ENCODE measurements around the gene ADAMTS2. TPM values are rescaled to one million over a fixed set of nuclear protein-coding genes. Genes with fewer than 3 reads are reported as not detected.

ADAMTS2 gene
- total RNA-seq, 1 experiment from 2014 or later = not detected

DNA sequence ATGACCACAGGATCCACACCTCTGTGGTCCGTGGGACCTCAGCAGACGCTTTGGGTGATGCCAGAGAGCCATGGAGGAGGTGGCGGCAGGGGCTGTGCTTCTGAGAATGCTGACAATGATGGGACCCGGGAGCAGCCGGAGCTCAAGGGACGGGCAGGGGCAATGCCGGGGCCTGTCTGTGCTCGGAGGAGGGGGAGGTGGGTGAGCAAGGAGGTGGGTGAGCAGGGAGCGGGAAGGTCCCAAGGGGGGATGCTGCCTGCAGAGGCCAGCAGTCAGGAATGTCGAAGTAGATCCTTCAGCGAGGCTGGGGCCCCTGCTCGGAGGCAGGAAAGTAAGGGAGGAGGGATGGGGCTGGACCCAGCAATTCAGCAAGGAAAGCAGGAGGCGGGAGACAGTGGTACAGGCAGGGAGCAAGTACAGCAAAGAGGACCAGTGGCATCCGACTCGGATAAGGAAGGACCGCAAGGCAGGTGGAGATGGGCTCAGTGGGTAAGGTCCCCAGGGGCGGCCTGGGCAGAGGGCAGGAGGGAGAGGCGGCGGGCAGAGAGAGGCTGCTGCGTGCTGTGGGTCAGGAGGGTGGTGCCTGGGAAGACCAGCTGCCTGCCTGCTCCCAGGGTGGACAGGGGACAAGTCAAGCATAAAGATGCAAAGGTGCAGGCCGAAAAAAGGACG is 49.0 kb downstream of the ADAMTS2 start:
- no peaks in the 10 kb centered on the region for H3K4me1 Mint-ChIP-seq (ENCODE audit: low read depth, unreplicated experiment)
- H3K27me3 Mint-ChIP-seq (ENCODE audit: unreplicated experiment) = no peaks in the 10 kb centered on the region
- H3K36me3 Mint-ChIP-seq (ENCODE audit: insufficient read depth, unreplicated experiment) = no peaks in the 10 kb centered on the region
- TF ChIP-seq, protein P1, sequence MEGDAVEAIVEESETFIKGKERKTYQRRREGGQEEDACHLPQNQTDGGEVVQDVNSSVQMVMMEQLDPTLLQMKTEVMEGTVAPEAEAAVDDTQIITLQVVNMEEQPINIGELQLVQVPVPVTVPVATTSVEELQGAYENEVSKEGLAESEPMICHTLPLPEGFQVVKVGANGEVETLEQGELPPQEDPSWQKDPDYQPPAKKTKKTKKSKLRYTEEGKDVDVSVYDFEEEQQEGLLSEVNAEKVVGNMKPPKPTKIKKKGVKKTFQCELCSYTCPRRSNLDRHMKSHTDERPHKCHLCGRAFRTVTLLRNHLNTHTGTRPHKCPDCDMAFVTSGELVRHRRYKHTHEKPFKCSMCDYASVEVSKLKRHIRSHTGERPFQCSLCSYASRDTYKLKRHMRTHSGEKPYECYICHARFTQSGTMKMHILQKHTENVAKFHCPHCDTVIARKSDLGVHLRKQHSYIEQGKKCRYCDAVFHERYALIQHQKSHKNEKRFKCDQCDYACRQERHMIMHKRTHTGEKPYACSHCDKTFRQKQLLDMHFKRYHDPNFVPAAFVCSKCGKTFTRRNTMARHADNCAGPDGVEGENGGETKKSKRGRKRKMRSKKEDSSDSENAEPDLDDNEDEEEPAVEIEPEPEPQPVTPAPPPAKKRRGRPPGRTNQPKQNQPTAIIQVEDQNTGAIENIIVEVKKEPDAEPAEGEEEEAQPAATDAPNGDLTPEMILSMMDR (IDR thresholded peaks at IDR 0.05; ENCODE audit: unreplicated experiment) = no peak
- intact Hi-C loops (cut with micrococcal nuclease; ENCODE audit: unreplicated experiment) = no loop called here
- no peak overlapping the region for H3K4me3 Mint-ChIP-seq (ENCODE audit: low read depth, unreplicated experiment)
- CTCF ChIA-PET = no interaction called here
- no TSS peak for BruUV-seq (replicated peaks)
- H3K27ac Mint-ChIP-seq (ENCODE audit: unreplicated experiment) = no peak overlapping the region
- peaks cover 3% of the 10 kb centered on the region for H3K9me3 Mint-ChIP-seq (ENCODE audit: low read depth, unreplicated experiment)
- no peak for DNase-seq

DNA sequence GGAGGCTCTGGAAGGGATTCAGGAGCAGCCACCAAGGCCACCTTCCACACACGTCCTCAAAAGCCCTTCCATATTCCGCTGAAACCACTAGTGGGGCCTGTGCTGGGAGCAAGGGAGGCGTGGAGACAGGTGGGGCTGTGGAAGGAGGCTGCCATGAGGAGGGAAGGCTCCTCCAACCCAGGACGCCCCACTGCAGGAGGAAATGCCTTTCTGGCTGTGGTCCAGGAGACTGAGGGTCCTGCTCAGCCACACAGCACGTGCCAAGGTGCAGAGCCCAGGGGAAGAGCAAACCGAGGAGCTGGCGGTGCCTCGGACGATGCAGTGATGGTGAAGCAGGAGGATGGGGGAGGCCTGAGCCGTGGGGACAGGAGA is 49.5 kb downstream of the ADAMTS2 start:
- BruUV-seq (replicated peaks) = no TSS peak

DNA sequence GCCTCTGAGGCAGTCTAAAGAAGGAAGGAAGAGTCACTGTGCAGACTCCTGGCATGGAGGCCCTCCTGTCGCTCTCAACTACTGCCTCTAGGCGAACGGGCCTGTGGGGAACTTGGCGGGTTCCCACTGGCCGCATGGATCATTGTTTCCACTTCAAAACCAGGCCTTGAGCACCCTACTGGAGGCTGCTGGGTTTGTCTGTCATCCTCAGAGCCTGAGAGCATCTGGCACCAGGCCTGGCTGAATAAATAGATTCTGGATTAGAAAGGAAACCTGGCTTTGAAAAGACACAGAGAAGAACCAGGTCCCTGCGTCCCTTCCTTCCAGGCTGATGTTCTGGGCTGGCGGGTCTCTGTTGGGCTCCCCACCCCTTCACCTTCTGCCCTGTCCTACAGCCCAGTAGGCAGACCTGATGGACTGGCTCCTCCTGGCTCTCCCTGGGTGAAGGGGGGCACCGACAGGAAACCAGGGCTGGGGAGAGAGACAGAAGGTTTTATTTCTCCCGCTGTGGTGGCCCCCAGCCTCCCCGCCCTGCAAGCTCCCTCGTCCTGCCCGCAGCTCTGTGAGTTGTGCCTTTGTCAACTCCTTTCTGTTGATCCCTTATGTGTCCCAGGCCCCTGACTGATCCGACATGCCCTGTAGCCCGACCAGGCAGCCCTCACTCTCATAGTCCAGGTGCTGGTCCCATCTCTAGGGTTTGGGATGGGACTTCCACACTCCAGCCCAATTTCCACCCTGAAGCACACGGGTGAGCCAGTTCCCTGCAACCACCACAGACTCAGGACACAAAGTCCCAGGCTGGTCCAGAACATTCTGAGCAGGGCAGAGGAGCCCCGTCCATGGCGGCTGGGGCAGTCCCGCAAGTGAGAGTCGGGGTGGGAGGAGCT is 50.1 kb downstream of the ADAMTS2 start:
- peaks cover 2% of the 10 kb centered on the region for H3K27me3 Mint-ChIP-seq (ENCODE audit: unreplicated experiment)
- no peak for DNase-seq
- peaks cover 5% of the 10 kb centered on the region for H3K9me3 Mint-ChIP-seq (ENCODE audit: low read depth, unreplicated experiment)
- CTCF ChIA-PET = no interaction called here
- intact Hi-C loops (cut with micrococcal nuclease; ENCODE audit: unreplicated experiment) = no loop called here
- no peaks in the 10 kb centered on the region for H3K4me1 Mint-ChIP-seq (ENCODE audit: low read depth, unreplicated experiment)
- no peaks in the 10 kb centered on the region for H3K36me3 Mint-ChIP-seq (ENCODE audit: insufficient read depth, unreplicated experiment)
- TF ChIP-seq, protein P1 (IDR thresholded peaks at IDR 0.05; ENCODE audit: unreplicated experiment) = no peak
- H3K27ac Mint-ChIP-seq (ENCODE audit: unreplicated experiment) = no peak overlapping the region
- no peak overlapping the region for H3K4me3 Mint-ChIP-seq (ENCODE audit: low read depth, unreplicated experiment)
- BruUV-seq (replicated peaks) = no TSS peak

More for the DNA sequence above, 49.5 kb downstream of the ADAMTS2 start:
- no peaks in the 10 kb centered on the region for H3K36me3 Mint-ChIP-seq (ENCODE audit: insufficient read depth, unreplicated experiment)
- DNase-seq = no peak
- H3K4me3 Mint-ChIP-seq (ENCODE audit: low read depth, unreplicated experiment) = no peak overlapping the region
- no peak overlapping the region for H3K27ac Mint-ChIP-seq (ENCODE audit: unreplicated experiment)
- no peaks in the 10 kb centered on the region for H3K4me1 Mint-ChIP-seq (ENCODE audit: low read depth, unreplicated experiment)
- H3K9me3 Mint-ChIP-seq (ENCODE audit: low read depth, unreplicated experiment) = peaks cover 3% of the 10 kb centered on the region
- TF ChIP-seq, protein P1 (IDR thresholded peaks at IDR 0.05; ENCODE audit: unreplicated experiment) = no peak
- intact Hi-C loops (cut with micrococcal nuclease; ENCODE audit: unreplicated experiment) = no loop called here
- CTCF ChIA-PET = no interaction called here
- H3K27me3 Mint-ChIP-seq (ENCODE audit: unreplicated experiment) = no peaks in the 10 kb centered on the region

DNA sequence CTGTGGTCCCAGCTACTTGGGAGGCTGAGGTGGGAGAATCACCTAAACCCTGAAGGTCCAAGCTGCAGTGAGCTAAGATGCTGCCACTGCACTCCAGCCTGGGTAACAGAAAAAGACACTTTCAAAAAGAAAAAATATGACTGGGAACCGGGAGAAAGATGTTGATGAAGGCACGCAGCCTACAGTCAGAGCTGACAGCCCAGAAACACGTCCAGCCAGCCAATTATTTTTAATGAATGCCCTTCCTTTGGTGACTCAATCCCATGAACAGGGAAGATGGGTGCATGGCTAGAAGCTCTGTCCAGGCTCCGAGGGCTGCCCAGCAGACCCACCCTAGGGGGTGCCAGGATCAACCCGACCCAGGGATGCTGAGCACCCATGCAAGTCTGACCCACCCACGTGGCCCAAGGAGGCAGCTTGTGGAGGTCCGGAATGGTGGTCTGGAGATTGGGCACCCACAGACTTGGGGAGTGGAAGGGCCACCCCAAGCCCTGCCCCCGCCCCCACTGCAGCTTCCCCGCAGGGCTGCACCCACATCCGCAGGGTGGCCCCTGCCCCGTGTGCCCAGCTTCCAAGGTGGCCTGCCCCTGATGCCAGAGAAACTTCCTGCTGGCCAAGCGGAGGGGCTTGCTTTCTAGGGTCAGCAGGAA is 51.0 kb downstream of the ADAMTS2 start:
- intact Hi-C loops (cut with micrococcal nuclease; ENCODE audit: unreplicated experiment) = no loop called here
- BruUV-seq (replicated peaks) = no TSS peak
- Mint-ChIP-seq H3K36me3 (ENCODE audit: insufficient read depth, unreplicated experiment) (no peaks in the 10 kb centered on the region), H3K4me1 (ENCODE audit: low read depth, unreplicated experiment) (no peaks in the 10 kb centered on the region), H3K9me3 (ENCODE audit: low read depth, unreplicated experiment) (peaks cover 5% of the 10 kb centered on the region), H3K4me3 (ENCODE audit: low read depth, unreplicated experiment) (no peak overlapping the region), H3K27me3 (ENCODE audit: unreplicated experiment) (peaks cover 10% of the 10 kb centered on the region), H3K27ac (ENCODE audit: unreplicated experiment) (no peak overlapping the region)
- CTCF ChIA-PET = no interaction called here
- no peak for DNase-seq
- TF ChIP-seq, protein P1 (IDR thresholded peaks at IDR 0.05; ENCODE audit: unreplicated experiment) = no peak
